HepG2 (cell line): Measurements from ENCODE around the gene ELF2. TPM values are rescaled to one million over a fixed set of nuclear protein-coding genes. Genes with fewer than 3 reads are reported as not detected.

Experiments
- FOXC1 ChIP-seq: sonication (generic); formaldehyde crosslinking; IDR thresholded peaks from 2 replicates; pipeline ENCODE4 v1.8.0; 2022; ENCODE audit warnings: mild to moderate bottlenecking, missing genetic modification reagents, borderline replicate concordance
- KLF9 ChIP-seq: IDR thresholded peaks from 2 replicates; pipeline ENCODE4 v1.6.1; 2016; ENCODE audit warnings: low read depth
- RBAK ChIP-seq: sonication (generic); formaldehyde crosslinking; IDR thresholded peaks from 2 replicates; pipeline ENCODE4 v1.5.1; 2020; ENCODE audit warnings: mild to moderate bottlenecking, missing genetic modification reagents
- SNAPC2 ChIP-seq: sonication (generic); formaldehyde crosslinking; IDR thresholded peaks from 2 replicates; pipeline ENCODE4 v1.8.1; 2022; ENCODE audit warnings: mild to moderate bottlenecking, missing genetic modification reagents
- TCF7L2 ChIP-seq: IDR thresholded peaks from 2 replicates; pipeline ENCODE4 v1.6.1; 2011; ENCODE audit warnings: mild to moderate bottlenecking, low read depth, low read length, moderate library complexity
- ZFP36L1 ChIP-seq: sonication (generic); formaldehyde crosslinking; IDR thresholded peaks from 2 replicates; pipeline ENCODE4 v1.8.0; 2022; ENCODE audit warnings: mild to moderate bottlenecking, missing genetic modification reagents, moderate library complexity
- ZNF230 ChIP-seq: sonication (generic); formaldehyde crosslinking; IDR thresholded peaks from 2 replicates; pipeline ENCODE4 v1.4.0; 2020; ENCODE audit warnings: mild to moderate bottlenecking, missing genetic modification reagents
- ZNF614 ChIP-seq: IDR thresholded peaks from 2 replicates; pipeline ENCODE4 v1.6.1; 2018; ENCODE audit warnings: missing biosample characterization, missing genetic modification reagents, inconsistent platforms, borderline replicate concordance
- ZNF674 ChIP-seq: sonication (generic); formaldehyde crosslinking; IDR thresholded peaks from 2 replicates; pipeline ENCODE4 v1.5.0; 2020; ENCODE audit warnings: low read depth, mild to moderate bottlenecking, missing genetic modification reagents
- ZNF703 ChIP-seq: sonication (generic); formaldehyde crosslinking; IDR thresholded peaks from 2 replicates; pipeline ENCODE4 v1.5.1; 2020; ENCODE audit warnings: missing genetic modification reagents, mild to moderate bottlenecking, moderate library complexity, borderline replicate concordance
- polyA plus RNA-seq, 8 experiments: library from polyadenylated mRNA; depleted of rRNA in 3 of 8; stranded (reverse) in 7 of 8; unstranded in 1 of 8; fragments of >200 nt; fragmentation: Illumina TruSeq in 4 of 8; extraction: Trizol in 4 of 8; gene quantifications; 2 replicates each; pipeline versions ENCODE4 v1.2.1 to v1.2.3, GENCODE V29; 2011 to 2016; ENCODE audit warnings: low read depth in 4 of 8, missing spikeins in 1 of 8, mixed read lengths in 1 of 8; ENCODE audit not compliant: insufficient read depth in 1 of 8
- total RNA-seq, 5 experiments: library from RNA; depleted of rRNA; stranded (reverse); fragments of >200 nt; fragmentation: Illumina TruSeq; extraction: Trizol; gene quantifications; 2 replicates each; pipeline ENCODE4 v1.2.3, GENCODE V29; 2016; ENCODE audit warnings: low read depth in 1 of 5
- TF ChIP-seq, protein P1 (sequence below): sonication (generic); formaldehyde crosslinking; IDR thresholded peaks from 2 replicates; pipeline ENCODE4 v1.5.0; 2020; ENCODE audit warnings: mild to moderate bottlenecking, missing genetic modification reagents
- TF ChIP-seq, protein P2 (sequence below), 2 experiments: IDR thresholded peaks; 2 replicates each; pipeline ENCODE4 v1.6.1; 2011 to 2012; ENCODE audit warnings: low read length in 2 of 2, borderline replicate concordance in 1 of 2, low read depth in 1 of 2, mild to moderate bottlenecking in 1 of 2, moderate library complexity in 1 of 2
- TF ChIP-seq, protein P3 (sequence below): sonication (generic); formaldehyde crosslinking; IDR thresholded peaks from 2 replicates; pipeline ENCODE4 v1.4.0; 2020; ENCODE audit warnings: mild to moderate bottlenecking, low read depth, missing genetic modification reagents
- TF ChIP-seq, protein P4 (sequence below): sonication (generic); formaldehyde crosslinking; IDR thresholded peaks from 2 replicates; pipeline ENCODE4 v1.4.0; 2020; ENCODE audit warnings: missing genetic modification reagents
- TF ChIP-seq, protein P5 (sequence below): IDR thresholded peaks from 2 replicates; pipeline ENCODE4 v1.6.1; 2016; ENCODE audit warnings: missing genetic modification reagents, missing compliant biosample characterization

Gene ELF2
- total and polyA plus RNA-seq, 2 of the 13 experiments (the other 11 are each of a cell fraction or from before 2014, with no cell fraction given), result 28.6 to 35.4 TPM

DNA sequence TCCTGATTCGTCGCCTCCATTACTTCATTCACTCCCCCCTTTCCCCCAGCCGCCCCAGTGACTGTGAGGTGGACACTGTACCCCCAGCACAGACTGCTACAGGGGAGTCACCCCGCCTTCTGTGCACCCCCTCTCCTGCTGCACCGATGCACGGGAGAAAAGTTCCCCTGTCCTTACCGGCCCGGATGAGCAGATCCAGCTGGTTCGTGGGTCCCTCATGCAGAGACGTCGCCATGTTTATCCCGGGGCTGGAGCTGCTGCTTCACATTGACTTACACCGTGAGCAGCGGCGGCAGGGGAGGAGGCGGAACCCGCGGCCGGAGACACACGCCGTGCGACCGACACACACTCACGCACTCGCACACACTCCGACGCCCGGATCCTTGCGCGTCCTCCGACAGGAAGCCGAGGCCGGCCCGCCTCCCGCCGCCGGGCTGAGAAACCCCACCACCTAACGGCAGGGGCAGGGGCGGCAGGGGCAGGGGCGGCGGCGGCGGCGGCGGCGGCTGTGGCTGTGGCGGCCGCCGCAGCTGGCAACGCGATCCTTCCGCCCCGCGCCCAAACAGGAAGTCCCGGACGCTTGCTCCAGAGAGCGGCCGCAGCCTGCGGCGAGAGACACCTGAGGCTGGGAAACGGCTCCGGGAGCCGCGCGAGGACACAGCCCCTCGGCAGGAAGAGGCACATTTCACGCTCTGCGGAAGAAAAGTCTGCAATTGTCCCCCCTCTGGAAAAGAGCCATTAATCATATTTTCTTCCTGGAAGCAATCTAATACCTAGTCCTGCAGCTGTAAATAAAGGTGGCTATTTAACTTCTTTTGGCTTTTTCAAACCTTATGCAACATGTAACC, 92.8 kb downstream of the ELF2 start (continued):
- TF ChIP-seq ZNF703 (CRISPR knock-in tag) (no peak), KLF9 (CRISPR knock-in tag) (no peak), RBAK (CRISPR knock-in tag) (no peak), FOXC1 (CRISPR knock-in tag) (no peak), TCF7L2 (no peak), ZNF674 (CRISPR knock-in tag) (no peak), ZFP36L1 (CRISPR knock-in tag) (no peak), SNAPC2 (CRISPR knock-in tag) (no peak), ZNF614 (peak; percentile 52; the same call in 1 of the 2 replicates), ZNF230 (CRISPR knock-in tag) (no peak)
- TF ChIP-seq, protein P1, sequence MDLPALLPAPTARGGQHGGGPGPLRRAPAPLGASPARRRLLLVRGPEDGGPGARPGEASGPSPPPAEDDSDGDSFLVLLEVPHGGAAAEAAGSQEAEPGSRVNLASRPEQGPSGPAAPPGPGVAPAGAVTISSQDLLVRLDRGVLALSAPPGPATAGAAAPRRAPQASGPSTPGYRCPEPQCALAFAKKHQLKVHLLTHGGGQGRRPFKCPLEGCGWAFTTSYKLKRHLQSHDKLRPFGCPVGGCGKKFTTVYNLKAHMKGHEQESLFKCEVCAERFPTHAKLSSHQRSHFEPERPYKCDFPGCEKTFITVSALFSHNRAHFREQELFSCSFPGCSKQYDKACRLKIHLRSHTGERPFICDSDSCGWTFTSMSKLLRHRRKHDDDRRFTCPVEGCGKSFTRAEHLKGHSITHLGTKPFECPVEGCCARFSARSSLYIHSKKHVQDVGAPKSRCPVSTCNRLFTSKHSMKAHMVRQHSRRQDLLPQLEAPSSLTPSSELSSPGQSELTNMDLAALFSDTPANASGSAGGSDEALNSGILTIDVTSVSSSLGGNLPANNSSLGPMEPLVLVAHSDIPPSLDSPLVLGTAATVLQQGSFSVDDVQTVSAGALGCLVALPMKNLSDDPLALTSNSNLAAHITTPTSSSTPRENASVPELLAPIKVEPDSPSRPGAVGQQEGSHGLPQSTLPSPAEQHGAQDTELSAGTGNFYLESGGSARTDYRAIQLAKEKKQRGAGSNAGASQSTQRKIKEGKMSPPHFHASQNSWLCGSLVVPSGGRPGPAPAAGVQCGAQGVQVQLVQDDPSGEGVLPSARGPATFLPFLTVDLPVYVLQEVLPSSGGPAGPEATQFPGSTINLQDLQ (CRISPR knock-in tag), result peak; percentile 59; the same call in 1 of the 2 replicates
- TF ChIP-seq, protein P2, sequence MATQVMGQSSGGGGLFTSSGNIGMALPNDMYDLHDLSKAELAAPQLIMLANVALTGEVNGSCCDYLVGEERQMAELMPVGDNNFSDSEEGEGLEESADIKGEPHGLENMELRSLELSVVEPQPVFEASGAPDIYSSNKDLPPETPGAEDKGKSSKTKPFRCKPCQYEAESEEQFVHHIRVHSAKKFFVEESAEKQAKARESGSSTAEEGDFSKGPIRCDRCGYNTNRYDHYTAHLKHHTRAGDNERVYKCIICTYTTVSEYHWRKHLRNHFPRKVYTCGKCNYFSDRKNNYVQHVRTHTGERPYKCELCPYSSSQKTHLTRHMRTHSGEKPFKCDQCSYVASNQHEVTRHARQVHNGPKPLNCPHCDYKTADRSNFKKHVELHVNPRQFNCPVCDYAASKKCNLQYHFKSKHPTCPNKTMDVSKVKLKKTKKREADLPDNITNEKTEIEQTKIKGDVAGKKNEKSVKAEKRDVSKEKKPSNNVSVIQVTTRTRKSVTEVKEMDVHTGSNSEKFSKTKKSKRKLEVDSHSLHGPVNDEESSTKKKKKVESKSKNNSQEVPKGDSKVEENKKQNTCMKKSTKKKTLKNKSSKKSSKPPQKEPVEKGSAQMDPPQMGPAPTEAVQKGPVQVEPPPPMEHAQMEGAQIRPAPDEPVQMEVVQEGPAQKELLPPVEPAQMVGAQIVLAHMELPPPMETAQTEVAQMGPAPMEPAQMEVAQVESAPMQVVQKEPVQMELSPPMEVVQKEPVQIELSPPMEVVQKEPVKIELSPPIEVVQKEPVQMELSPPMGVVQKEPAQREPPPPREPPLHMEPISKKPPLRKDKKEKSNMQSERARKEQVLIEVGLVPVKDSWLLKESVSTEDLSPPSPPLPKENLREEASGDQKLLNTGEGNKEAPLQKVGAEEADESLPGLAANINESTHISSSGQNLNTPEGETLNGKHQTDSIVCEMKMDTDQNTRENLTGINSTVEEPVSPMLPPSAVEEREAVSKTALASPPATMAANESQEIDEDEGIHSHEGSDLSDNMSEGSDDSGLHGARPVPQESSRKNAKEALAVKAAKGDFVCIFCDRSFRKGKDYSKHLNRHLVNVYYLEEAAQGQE (IDR thresholded peaks at IDR 0.05; ENCODE audit: borderline replicate concordance in 1 of 2, low read depth in 1 of 2, low read length in 2 of 2), result no peak; a peak in 1 of 4 replicates
- TF ChIP-seq, protein P3, sequence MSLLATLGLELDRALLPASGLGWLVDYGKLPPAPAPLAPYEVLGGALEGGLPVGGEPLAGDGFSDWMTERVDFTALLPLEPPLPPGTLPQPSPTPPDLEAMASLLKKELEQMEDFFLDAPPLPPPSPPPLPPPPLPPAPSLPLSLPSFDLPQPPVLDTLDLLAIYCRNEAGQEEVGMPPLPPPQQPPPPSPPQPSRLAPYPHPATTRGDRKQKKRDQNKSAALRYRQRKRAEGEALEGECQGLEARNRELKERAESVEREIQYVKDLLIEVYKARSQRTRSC (CRISPR knock-in tag), result peak; percentile 60; the same call in 1 of the 2 replicates
- TF ChIP-seq, protein P4, sequence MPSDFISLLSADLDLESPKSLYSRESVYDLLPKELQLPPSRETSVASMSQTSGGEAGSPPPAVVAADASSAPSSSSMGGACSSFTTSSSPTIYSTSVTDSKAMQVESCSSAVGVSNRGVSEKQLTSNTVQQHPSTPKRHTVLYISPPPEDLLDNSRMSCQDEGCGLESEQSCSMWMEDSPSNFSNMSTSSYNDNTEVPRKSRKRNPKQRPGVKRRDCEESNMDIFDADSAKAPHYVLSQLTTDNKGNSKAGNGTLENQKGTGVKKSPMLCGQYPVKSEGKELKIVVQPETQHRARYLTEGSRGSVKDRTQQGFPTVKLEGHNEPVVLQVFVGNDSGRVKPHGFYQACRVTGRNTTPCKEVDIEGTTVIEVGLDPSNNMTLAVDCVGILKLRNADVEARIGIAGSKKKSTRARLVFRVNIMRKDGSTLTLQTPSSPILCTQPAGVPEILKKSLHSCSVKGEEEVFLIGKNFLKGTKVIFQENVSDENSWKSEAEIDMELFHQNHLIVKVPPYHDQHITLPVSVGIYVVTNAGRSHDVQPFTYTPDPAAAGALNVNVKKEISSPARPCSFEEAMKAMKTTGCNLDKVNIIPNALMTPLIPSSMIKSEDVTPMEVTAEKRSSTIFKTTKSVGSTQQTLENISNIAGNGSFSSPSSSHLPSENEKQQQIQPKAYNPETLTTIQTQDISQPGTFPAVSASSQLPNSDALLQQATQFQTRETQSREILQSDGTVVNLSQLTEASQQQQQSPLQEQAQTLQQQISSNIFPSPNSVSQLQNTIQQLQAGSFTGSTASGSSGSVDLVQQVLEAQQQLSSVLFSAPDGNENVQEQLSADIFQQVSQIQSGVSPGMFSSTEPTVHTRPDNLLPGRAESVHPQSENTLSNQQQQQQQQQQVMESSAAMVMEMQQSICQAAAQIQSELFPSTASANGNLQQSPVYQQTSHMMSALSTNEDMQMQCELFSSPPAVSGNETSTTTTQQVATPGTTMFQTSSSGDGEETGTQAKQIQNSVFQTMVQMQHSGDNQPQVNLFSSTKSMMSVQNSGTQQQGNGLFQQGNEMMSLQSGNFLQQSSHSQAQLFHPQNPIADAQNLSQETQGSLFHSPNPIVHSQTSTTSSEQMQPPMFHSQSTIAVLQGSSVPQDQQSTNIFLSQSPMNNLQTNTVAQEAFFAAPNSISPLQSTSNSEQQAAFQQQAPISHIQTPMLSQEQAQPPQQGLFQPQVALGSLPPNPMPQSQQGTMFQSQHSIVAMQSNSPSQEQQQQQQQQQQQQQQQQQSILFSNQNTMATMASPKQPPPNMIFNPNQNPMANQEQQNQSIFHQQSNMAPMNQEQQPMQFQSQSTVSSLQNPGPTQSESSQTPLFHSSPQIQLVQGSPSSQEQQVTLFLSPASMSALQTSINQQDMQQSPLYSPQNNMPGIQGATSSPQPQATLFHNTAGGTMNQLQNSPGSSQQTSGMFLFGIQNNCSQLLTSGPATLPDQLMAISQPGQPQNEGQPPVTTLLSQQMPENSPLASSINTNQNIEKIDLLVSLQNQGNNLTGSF, result no peak
- TF ChIP-seq, protein P5, sequence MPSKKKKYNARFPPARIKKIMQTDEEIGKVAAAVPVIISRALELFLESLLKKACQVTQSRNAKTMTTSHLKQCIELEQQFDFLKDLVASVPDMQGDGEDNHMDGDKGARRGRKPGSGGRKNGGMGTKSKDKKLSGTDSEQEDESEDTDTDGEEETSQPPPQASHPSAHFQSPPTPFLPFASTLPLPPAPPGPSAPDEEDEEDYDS (CRISPR knock-in tag), result peak; percentile 65
